ENCODE results near the gene RDH16.
"Not testable (repeated sequence)": the region's sequence is repeated elsewhere in the genome, so short reads cannot be mapped to it uniquely, and the experiment has no call there.

The RDH16 gene

GRCh38 chr12:56951582-56952339 is 5.6 kb downstream of the RDH16 start:
- DNase-seq = no peak

GRCh38 chr12:56948881-56949280 is 8.5 kb downstream of the RDH16 start:
- DNase-seq = no peak

- no peak for DNase-seq
Observed at GRCh38 chr12:56948457-56948777, 9.0 kb downstream of the RDH16 start.

- DNase-seq = no peak
Observed at GRCh38 chr12:56947633-56948456, 9.6 kb downstream of the RDH16 start.

- DNase-seq = no peak
Observed at GRCh38 chr12:56943878-56944277, 13.5 kb downstream of the RDH16 start.

- not testable (repeated sequence) for DNase-seq
Observed at GRCh38 chr12:56943374-56943773, 14.0 kb downstream of the RDH16 start.

GRCh38 chr12:56941299-56942017 is 15.9 kb downstream of the RDH16 start:
- no peak for DNase-seq

GRCh38 chr12:56940942-56941298 is 16.5 kb downstream of the RDH16 start:
- not testable (repeated sequence) for DNase-seq

GRCh38 chr12:56935752-56936151 is 21.7 kb downstream of the RDH16 start:
- no peak for DNase-seq

GRCh38 chr12:56935157-56935556 is 22.3 kb downstream of the RDH16 start:
- DNase-seq = no peak

GRCh38 chr12:56933826-56934625 is 23.4 kb downstream of the RDH16 start, which contains the start of gene SDR9C7:
TSS of gene SDR9C7 (minus strand) at chr12:56934408. CDS start at chr12:56934261, 147 bp downstream.
- DNase-seq = no peak

GRCh38 chr12:56932867-56933266 is 24.5 kb downstream of the RDH16 start:
- DNase-seq = no peak

GRCh38 chr12:56932146-56932545 is 25.3 kb downstream of the RDH16 start:
- DNase-seq = no peak

- DNase-seq = no peak
Observed at GRCh38 chr12:56931474-56931978, 25.9 kb downstream of the RDH16 start.

- DNase-seq = no peak
Observed at GRCh38 chr12:56930241-56930640, 27.2 kb downstream of the RDH16 start.

GRCh38 chr12:56929780-56930179 is 27.6 kb downstream of the RDH16 start:
- DNase-seq = no peak

GRCh38 chr12:56928262-56928661 is 29.1 kb downstream of the RDH16 start:
- no peak for DNase-seq

- DNase-seq = no peak
Observed at GRCh38 chr12:56927281-56927680, 30.1 kb downstream of the RDH16 start.

GRCh38 chr12:56922031-56922430 is 35.4 kb downstream of the RDH16 start:
- DNase-seq = no peak

- no peak for DNase-seq
Observed at GRCh38 chr12:56921346-56921745, 36.1 kb downstream of the RDH16 start.

GRCh38 chr12:56918139-56918538 is 39.3 kb downstream of the RDH16 start:
- DNase-seq = not testable (repeated sequence)

GRCh38 chr12:56916996-56917333 is 40.4 kb downstream of the RDH16 start:
- no peak for DNase-seq

Data from NCI-H1105 (cell line).